NCI-H2196 treated with DMSO at 0.1 percent for 48 hours (cell line): ENCODE results near the gene CFH.
"Not testable (repeated sequence)": the region's sequence is repeated elsewhere in the genome, so short reads cannot be mapped to it uniquely, and the experiment has no call there.

Source experiments
- DNase-seq: peaks from one replicate; lab custom pipeline; 2025; ENCODE audit not compliant: unreplicated experiment; lab: John Stamatoyannopoulos, UW

CFH gene

GRCh38 chr1:196667131-196667530 is 15.3 kb downstream of the CFH start:
- no peak for DNase-seq

- DNase-seq = no peak
Observed at GRCh38 chr1:196669051-196669450, 17.2 kb downstream of the CFH start.

GRCh38 chr1:196669693-196670092 is 17.9 kb downstream of the CFH start:
- DNase-seq = no peak

GRCh38 chr1:196674908-196675307 is 23.1 kb downstream of the CFH start:
- no peak for DNase-seq

DNA sequence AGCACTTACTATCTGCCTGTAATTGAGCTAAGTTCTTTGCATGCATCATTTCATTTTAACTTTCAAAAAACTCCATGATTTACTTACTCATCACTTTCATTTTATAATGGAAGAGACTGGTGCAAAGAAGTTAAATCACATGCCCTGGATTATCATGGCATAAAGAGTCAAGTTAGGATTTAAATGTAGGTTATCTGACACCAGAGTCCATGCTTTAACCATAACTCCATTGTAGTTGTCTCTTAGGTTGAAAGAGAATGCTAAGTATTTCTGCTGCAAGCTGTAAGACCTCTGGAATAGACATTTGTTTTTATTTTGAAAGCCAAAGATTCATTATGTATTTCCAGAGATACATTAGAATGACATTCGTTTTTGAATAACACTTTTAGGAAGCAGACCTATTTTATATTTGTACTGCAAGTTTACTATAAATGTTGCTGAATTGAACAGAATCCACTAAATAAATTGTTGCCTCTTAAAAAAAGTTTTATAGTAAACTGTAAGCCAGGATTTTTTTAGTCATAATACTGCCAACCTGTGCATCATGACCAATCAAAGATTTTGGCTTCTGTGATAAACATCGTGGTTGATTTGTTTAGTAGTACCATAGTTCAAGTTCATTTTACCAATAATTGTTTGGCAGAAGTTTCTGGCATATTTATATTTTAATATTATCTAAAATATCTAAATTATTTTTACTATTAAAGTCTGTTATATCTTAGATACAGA is 26.1 kb downstream of the CFH start:
- no peak for DNase-seq

- no peak for DNase-seq
Observed at GRCh38 chr1:196678510-196678884, 26.7 kb downstream of the CFH start.

DNA sequence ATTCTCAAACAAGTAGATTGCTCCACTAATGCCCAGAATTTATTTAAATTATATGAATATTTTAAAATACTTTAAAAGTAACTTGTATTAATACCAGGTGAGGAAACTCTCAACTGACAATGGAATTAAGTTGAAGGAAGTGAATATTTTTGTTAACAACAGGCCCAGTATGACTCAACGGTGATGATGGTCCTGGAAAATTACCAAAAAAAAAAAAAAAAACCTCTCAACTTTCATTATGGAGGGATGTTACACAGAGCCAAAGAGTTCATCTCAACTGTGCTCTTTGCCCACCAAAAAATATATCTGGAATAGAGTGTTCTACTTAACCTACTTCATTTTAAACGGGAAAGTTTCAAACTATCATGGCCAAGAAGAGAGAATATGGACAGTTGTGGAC is 28.3 kb downstream of the CFH start:
- no peak for DNase-seq

GRCh38 chr1:196684476-196684875 is 32.6 kb downstream of the CFH start:
- no peak for DNase-seq

GRCh38 chr1:196685506-196685905 is 33.7 kb downstream of the CFH start:
- DNase-seq = no peak

GRCh38 chr1:196689001-196689400 is 37.2 kb downstream of the CFH start:
- DNase-seq = no peak

- DNase-seq = no peak
Observed at GRCh38 chr1:196690582-196690981, 38.7 kb downstream of the CFH start.

GRCh38 chr1:196698993-196699392 is 47.1 kb downstream of the CFH start:
- DNase-seq = no peak

GRCh38 chr1:196701144-196701543 is 49.3 kb downstream of the CFH start:
- no peak for DNase-seq

DNA sequence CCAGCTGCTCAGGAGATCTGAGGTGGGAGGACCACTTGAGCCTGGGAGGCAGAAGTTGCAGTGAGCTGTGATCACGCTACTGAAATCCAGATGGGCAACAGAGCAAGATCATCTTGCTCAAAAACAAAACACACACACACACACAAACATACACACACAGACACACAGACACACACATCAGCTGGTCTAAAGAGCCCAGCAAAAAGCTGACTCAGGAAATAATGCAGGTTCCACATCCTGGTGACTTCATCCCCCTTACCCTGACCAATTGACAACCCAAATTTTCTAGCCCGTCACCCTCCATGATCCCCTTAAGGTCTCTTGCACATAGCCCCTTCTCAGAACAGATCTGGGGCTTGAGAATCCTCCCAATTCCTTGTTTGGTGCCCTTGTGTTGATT is 58.0 kb downstream of the CFH start:
- DNase-seq = not testable (repeated sequence)

DNA sequence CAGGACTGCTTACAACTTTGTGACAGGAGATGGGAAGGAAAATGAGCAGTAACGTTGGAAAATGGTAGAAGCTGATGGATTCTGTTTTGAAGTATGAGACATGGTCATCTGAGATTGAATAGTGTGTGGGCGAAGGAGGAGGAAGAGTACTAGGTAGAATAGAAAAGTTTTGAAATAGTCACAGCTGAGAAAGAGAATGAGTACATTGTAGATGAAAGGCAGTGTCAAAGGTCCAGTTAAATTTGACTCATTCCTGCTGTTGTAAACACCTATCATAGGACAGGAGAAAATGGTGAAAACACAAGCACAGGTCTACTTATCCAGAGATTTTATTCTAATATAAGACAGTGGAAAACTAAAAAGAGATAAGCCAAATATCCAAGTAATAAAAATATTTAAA is 66.0 kb downstream of the CFH start:
- no peak for DNase-seq

GRCh38 chr1:196723325-196724185 is 71.7 kb downstream of the CFH start:
- DNase-seq = no peak

- no peak for DNase-seq
Observed at GRCh38 chr1:196732526-196732925, 80.7 kb downstream of the CFH start.

DNA sequence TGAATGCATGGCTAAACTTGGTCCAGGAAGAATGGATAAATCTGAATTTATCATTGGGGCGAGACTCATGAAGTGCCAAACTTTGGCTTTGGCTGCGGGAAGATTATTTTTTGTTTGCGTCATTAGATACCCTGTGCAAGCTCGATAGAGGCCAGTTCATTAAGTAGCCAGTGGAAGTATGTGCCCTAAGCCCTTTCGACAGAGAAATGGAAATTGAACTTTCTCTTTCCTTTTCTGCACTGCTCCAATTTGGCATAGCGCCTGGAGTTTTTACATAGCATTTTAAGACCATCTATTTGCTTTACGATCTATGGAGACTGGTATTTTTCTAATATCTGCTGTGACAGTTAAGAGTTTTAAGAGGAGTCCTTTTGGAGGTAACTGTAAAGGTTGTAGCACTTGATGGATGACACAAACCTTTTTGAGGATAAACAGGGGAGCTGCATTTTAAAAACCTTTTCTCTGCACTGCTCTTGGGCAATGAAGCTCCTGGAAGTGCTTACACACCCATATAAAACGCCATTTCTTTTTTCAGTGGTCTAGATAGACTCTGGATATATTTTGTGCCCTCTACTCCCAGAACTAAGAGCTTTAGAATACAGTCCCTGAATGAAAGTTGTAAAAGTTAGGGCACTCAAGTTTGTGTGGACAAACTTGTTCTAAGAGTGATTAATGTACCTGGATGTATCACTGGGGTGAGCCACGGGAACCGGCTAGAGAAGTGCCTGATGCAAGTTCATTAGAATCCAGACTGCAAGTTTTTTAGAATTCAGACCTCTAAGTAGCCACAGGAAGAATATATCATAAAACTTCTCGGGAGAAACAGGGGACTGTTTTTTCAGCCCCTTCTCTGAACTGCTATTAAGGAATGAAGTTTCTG is 81.5 kb downstream of the CFH start:
- DNase-seq = no peak

DNA sequence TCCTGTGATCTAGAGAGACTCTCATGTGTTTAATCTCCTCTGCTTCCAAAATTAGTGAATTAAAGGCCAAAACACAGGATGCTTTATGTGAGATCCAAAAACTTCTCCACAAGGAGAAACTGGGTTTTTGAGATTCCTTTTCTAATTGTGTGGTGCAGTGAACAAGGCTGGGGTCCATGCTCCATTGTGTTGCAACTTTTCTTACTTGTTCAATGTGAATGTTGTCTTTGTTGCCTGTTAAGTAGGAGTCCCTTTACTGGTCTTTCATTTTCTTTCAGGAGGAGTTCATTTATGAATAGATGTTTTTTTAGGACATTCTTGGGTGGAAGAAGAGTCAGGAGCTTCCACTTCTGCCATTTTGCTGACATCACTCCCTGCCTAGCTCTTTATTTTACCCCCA is 82.2 kb downstream of the CFH start:
- no peak for DNase-seq

- no peak for DNase-seq
Observed at GRCh38 chr1:196734460-196734859, 82.6 kb downstream of the CFH start.

DNA sequence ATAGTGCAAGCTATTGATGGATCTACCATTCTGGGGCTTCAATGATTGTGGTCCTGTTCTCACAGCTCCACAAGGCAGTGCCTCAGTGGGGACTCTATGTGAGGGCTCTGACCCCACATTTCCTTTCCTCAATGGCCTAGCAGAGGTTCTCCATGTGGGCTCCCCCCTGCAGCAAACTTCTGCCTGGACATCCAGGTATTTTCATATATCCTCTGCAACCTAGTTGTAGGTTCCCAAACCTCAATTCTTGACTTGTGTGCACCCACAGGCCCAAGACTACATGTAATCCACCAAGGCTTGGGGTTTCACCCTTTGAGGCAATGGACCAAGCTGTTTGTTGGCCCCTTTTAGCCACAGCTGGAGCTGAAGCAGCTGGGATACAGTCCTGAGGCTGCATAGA is 86.9 kb downstream of the CFH start:
- no peak for DNase-seq
